Measurements from ENCODE around the gene MUSK.

DNA sequence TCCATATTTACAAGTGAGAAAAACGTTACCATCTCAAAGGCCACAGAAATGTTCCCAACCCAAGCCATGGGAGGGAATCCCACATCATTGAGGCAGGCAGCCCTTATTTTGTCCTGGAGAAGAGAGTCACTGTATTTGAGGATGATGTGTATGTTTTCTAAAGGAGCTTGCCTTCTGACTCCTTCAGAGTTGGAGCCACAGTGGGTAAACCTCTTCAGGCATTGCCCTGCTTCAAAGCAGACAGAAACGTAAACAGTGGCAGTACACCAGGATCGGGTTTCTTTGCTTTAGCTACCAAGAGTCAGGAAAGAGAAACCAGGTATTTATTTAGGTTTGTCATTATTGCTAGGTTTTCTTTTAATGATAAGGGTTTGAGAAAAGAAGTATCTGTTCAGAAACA is 45.7 kb downstream of the MUSK start:
- TF ChIP-seq, protein P1, sequence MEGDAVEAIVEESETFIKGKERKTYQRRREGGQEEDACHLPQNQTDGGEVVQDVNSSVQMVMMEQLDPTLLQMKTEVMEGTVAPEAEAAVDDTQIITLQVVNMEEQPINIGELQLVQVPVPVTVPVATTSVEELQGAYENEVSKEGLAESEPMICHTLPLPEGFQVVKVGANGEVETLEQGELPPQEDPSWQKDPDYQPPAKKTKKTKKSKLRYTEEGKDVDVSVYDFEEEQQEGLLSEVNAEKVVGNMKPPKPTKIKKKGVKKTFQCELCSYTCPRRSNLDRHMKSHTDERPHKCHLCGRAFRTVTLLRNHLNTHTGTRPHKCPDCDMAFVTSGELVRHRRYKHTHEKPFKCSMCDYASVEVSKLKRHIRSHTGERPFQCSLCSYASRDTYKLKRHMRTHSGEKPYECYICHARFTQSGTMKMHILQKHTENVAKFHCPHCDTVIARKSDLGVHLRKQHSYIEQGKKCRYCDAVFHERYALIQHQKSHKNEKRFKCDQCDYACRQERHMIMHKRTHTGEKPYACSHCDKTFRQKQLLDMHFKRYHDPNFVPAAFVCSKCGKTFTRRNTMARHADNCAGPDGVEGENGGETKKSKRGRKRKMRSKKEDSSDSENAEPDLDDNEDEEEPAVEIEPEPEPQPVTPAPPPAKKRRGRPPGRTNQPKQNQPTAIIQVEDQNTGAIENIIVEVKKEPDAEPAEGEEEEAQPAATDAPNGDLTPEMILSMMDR (conservative IDR thresholded peaks at IDR 0.05; ENCODE audit: low read depth in 2 of 2), result no peak
- TF ChIP-seq POLR2AphosphoS5 (IDR thresholded peaks at IDR 0.05; ENCODE audit: low read depth) (no peak), ZNF331 (CRISPR knock-in tag; IDR thresholded peaks at IDR 0.05; ENCODE audit: low read depth) (no peak), EZH2 (IDR thresholded peaks at IDR 0.05; ENCODE audit: low read depth, unreplicated experiment) (no peak), EZH2phosphoT487 (IDR thresholded peaks at IDR 0.05; ENCODE audit: unreplicated experiment) (no peak), JUNB (IDR thresholded peaks at IDR 0.05; ENCODE audit: unreplicated experiment) (no peak), CREB1 (CRISPR knock-in tag; IDR thresholded peaks at IDR 0.05; ENCODE audit: low read depth) (no peak), ZNF114 (CRISPR knock-in tag; IDR thresholded peaks at IDR 0.05) (no peak)
- TF ChIP-seq, protein P2, sequence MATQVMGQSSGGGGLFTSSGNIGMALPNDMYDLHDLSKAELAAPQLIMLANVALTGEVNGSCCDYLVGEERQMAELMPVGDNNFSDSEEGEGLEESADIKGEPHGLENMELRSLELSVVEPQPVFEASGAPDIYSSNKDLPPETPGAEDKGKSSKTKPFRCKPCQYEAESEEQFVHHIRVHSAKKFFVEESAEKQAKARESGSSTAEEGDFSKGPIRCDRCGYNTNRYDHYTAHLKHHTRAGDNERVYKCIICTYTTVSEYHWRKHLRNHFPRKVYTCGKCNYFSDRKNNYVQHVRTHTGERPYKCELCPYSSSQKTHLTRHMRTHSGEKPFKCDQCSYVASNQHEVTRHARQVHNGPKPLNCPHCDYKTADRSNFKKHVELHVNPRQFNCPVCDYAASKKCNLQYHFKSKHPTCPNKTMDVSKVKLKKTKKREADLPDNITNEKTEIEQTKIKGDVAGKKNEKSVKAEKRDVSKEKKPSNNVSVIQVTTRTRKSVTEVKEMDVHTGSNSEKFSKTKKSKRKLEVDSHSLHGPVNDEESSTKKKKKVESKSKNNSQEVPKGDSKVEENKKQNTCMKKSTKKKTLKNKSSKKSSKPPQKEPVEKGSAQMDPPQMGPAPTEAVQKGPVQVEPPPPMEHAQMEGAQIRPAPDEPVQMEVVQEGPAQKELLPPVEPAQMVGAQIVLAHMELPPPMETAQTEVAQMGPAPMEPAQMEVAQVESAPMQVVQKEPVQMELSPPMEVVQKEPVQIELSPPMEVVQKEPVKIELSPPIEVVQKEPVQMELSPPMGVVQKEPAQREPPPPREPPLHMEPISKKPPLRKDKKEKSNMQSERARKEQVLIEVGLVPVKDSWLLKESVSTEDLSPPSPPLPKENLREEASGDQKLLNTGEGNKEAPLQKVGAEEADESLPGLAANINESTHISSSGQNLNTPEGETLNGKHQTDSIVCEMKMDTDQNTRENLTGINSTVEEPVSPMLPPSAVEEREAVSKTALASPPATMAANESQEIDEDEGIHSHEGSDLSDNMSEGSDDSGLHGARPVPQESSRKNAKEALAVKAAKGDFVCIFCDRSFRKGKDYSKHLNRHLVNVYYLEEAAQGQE (IDR thresholded peaks at IDR 0.05; ENCODE audit: unreplicated experiment), result no peak
- TF ChIP-seq, protein P3, sequence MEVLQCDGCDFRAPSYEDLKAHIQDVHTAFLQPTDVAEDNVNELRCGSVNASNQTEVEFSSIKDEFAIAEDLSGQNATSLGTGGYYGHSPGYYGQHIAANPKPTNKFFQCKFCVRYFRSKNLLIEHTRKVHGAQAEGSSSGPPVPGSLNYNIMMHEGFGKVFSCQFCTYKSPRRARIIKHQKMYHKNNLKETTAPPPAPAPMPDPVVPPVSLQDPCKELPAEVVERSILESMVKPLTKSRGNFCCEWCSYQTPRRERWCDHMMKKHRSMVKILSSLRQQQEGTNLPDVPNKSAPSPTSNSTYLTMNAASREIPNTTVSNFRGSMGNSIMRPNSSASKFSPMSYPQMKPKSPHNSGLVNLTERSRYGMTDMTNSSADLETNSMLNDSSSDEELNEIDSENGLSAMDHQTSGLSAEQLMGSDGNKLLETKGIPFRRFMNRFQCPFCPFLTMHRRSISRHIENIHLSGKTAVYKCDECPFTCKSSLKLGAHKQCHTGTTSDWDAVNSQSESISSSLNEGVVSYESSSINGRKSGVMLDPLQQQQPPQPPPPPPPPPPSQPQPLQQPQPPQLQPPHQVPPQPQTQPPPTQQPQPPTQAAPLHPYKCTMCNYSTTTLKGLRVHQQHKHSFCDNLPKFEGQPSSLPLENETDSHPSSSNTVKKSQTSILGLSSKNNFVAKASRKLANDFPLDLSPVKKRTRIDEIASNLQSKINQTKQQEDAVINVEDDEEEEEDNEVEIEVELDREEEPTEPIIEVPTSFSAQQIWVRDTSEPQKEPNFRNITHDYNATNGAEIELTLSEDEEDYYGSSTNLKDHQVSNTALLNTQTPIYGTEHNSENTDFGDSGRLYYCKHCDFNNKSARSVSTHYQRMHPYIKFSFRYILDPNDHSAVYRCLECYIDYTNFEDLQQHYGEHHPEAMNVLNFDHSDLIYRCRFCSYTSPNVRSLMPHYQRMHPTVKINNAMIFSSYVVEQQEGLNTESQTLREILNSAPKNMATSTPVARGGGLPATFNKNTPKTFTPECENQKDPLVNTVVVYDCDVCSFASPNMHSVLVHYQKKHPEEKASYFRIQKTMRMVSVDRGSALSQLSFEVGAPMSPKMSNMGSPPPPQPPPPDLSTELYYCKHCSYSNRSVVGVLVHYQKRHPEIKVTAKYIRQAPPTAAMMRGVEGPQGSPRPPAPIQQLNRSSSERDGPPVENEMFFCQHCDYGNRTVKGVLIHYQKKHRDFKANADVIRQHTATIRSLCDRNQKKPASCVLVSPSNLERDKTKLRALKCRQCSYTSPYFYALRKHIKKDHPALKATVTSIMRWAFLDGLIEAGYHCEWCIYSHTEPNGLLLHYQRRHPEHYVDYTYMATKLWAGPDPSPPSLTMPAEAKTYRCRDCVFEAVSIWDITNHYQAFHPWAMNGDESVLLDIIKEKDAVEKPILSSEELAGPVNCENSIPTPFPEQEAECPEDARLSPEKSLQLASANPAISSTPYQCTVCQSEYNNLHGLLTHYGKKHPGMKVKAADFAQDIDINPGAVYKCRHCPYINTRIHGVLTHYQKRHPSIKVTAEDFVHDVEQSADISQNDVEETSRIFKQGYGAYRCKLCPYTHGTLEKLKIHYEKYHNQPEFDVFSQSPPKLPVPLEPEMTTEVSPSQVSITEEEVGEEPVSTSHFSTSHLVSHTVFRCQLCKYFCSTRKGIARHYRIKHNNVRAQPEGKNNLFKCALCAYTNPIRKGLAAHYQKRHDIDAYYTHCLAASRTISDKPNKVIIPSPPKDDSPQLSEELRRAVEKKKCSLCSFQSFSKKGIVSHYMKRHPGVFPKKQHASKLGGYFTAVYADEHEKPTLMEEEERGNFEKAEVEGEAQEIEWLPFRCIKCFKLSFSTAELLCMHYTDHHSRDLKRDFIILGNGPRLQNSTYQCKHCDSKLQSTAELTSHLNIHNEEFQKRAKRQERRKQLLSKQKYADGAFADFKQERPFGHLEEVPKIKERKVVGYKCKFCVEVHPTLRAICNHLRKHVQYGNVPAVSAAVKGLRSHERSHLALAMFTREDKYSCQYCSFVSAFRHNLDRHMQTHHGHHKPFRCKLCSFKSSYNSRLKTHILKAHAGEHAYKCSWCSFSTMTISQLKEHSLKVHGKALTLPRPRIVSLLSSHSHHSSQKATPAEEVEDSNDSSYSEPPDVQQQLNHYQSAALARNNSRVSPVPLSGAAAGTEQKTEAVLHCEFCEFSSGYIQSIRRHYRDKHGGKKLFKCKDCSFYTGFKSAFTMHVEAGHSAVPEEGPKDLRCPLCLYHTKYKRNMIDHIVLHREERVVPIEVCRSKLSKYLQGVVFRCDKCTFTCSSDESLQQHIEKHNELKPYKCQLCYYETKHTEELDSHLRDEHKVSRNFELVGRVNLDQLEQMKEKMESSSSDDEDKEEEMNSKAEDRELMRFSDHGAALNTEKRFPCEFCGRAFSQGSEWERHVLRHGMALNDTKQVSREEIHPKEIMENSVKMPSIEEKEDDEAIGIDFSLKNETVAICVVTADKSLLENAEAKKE (CRISPR knock-in tag; IDR thresholded peaks at IDR 0.05), result no peak

Data from GM23338 (cell line).